CD4-positive, alpha-beta T cell treated with Interleukin-10 for 1 hour (primary cell): ENCODE results near the gene AK6.
"Not testable (repeated sequence)": the region's sequence is repeated elsewhere in the genome, so short reads cannot be mapped to it uniquely, and the experiment has no call there.

ENCODE experiments used
- DNase-seq: peaks from one replicate; pipeline ENCODE4 v3.0.0-alpha.2; 2020

AK6 gene

GRCh38 chr5:69334793-69335268 is 34.5 kb downstream of the AK6 start:
- DNase-seq: peak; percentile 81

GRCh38 chr5:69333668-69334315 is 35.5 kb downstream of the AK6 start:
- DNase-seq: not testable (repeated sequence)

- DNase-seq: no peak
Observed at GRCh38 chr5:69331528-69332445, 37.5 kb downstream of the AK6 start.

GRCh38 chr5:69329905-69330489 is 39.3 kb downstream of the AK6 start:
- DNase-seq: no peak

- no peak for DNase-seq
Observed at GRCh38 chr5:69326365-69326764, 43.0 kb downstream of the AK6 start.

- DNase-seq: no peak
Observed at GRCh38 chr5:69317391-69317790, 51.9 kb downstream of the AK6 start.

GRCh38 chr5:69315972-69316371 is 53.3 kb downstream of the AK6 start:
- no peak for DNase-seq

- no peak for DNase-seq
Observed at GRCh38 chr5:69313428-69313827, 55.9 kb downstream of the AK6 start.

- no peak for DNase-seq
Observed at GRCh38 chr5:69312459-69313160, 56.7 kb downstream of the AK6 start.

GRCh38 chr5:69309380-69309779 is 59.9 kb downstream of the AK6 start:
- DNase-seq: no peak

GRCh38 chr5:69308046-69308553 is 61.2 kb downstream of the AK6 start:
- no peak for DNase-seq

GRCh38 chr5:69305512-69305911 is 63.8 kb downstream of the AK6 start:
- no peak for DNase-seq
